Urothelium cell line (cell line): ENCODE results near the gene SRSF12.

Source experiments
- DNase-seq: peaks from one replicate; pipeline ENCODE4 v3.0.0; 2011; ENCODE audit warnings: low spot score, mixed read lengths
- FAIRE-seq: peaks from 2 replicates; lab custom pipeline; 2011; peaks lifted over from hg19 to GRCh38; lab: Jason Lieb, UNC

SRSF12 gene

GRCh38 chr6:89117211-89118108 is at the start of gene SRSF12:
Gene SRSF12, minus strand, starts transcription at chr6:89118071. Its CDS starts 184 bp downstream, at chr6:89117887.
- DNase-seq (peak; percentile 62), FAIRE-seq (no peak)

DNA sequence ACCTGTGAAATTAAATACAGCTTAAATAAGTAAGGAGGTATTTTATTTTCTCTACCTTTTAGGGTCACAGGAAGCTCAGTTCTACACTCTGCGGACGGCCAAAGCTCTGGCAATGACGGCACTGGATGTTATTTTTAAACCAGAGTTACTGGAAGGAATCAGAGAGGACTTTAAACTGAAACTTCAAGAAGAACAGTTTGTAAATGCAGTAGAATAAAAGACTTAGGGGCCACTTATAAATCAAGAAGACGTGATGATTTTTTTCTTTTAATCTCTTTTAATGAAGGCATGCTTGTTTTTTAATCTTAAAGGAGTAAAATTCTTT is 44.1 kb upstream of the SRSF12 start:
- FAIRE-seq: no peak
- no peak for DNase-seq

DNA sequence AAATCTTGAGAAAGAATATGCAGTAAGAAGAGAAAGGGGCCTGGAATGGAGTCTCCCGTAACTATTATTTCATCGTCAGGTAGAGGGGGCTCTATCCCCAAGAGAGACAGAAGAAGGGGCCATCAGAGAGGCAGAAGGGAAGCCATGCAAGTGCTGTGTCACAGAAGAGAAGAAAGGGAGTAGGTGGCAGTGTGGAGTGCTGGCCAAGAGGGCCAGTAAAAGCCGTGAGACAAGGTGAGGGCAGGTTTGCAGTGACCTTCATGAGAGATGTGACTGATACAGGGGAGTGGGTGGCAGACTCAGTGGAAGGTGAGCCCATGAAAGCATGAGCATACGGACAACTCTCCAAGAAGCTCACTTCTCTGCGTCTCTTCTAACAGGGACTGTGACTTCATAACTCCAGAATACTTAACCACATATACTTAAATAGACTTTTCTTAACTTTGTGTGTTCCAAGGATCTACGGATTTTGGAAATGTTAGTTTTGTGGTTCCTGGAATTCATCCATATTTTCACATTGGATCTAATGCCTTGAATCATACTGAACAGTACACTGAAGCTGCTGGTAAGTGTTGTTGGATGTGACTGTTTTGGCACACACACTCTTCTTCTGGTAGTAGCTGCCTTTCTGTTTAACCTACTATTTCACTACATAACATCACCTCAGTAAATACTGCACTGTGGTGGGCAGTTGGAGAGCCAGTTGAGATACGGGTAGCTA is 43.6 kb upstream of the SRSF12 start:
- FAIRE-seq: no peak
- no peak for DNase-seq

DNA sequence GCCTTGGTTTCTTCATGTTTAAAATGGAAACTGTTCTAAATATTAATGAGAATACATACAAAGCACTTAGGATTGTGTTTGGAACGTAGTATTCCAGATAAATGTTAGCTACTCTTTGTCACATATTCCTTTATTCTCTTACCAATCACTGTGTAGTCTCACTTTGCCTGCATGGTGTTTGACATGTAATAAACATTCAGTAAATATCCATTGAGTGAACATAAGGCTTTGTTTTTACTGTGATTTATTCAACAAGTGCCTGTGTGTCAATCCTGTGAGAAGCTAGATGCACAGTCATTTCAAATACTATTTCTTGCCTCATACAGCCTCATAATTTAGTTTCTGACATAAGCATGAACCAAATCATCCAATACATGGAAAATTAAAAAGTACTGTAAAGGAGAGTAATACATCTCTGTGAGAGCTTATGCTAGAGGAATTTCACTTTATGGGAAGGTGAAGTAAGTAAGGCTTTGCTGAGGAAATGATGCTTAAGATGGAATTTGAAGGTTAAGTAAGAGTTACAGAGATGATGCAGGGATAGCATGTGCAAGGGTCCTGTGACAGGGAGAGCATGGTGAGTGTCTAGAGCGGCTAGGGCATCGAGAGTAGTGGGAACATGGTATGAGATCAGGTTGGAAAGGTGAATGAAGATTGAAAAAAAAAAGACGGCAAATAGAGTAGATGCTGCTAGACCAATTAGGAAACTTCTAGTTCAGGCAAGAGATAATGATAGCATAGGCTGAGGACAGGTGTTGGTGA is 42.6 kb upstream of the SRSF12 start:
- FAIRE-seq (no peak), DNase-seq (no peak)

DNA sequence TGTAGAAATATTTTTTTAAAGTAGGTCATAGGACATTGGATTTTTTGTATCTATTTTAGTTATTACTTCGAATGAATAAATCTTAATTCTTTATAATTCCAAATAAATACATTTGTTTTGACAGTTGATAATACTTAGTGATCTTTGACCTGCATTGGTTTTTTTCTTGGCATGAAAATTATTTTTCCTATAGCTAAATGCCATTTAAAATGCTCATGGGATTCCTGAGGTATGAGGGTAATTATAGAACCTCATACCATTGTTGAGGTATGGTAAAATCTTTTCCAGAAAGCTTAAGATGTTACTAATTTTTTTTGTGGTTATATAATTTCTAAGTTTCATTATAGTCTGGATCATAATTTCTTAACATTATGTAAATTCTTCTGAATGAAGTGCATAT is 36.3 kb upstream of the SRSF12 start:
- FAIRE-seq (no peak), DNase-seq (no peak)

- DNase-seq (no peak), FAIRE-seq (no peak)
Measured at GRCh38 chr6:89148016-89148750, 30.3 kb upstream of the SRSF12 start.

DNA sequence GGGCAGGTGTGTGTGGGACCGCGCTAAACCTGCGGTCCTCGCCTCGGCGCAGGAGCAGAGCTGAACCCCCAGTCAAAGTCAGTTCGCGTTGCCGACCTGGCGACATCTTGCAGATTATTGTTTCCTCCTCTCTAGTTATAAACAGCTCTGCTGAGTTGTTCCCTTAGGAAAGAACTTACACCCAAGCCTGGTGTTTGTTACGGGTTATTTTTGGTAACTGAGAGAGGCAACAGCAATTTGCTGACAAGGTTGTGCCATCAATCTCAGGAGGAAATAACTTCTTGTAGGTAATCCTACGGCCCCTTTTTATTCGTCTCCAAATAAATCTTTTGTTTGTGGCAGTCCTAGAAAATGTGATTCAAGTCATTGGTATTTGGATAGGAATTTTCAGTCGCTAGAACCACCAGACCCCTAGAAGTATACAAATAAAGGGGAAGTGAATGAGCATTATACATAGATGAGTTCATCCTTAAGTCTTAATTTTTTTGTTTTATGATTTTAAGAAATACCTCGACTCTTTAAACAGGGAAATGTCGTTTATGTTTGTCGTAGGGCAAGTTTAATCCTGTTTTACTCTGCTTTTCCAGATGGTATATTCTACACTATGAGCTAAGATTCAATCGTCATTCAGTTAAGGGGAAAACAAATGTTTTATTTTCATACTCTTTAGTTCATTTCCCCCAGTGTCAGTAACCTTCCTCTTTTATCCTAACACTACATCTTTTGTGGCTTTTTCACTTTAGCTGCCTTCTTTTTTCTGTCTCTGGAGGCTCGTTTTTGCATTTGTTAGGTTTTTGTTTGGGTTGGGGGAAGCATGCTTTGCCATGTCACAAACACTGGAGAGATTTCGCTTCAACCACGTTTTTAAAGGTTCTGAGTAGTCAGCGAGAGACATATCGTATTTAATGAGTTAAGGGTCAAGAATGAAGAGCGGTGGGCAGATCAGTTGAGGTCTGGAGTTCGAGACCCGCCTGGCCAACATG is 29.1 kb upstream of the SRSF12 start:
- DNase-seq (peak; percentile 10), FAIRE-seq (no peak)

DNA sequence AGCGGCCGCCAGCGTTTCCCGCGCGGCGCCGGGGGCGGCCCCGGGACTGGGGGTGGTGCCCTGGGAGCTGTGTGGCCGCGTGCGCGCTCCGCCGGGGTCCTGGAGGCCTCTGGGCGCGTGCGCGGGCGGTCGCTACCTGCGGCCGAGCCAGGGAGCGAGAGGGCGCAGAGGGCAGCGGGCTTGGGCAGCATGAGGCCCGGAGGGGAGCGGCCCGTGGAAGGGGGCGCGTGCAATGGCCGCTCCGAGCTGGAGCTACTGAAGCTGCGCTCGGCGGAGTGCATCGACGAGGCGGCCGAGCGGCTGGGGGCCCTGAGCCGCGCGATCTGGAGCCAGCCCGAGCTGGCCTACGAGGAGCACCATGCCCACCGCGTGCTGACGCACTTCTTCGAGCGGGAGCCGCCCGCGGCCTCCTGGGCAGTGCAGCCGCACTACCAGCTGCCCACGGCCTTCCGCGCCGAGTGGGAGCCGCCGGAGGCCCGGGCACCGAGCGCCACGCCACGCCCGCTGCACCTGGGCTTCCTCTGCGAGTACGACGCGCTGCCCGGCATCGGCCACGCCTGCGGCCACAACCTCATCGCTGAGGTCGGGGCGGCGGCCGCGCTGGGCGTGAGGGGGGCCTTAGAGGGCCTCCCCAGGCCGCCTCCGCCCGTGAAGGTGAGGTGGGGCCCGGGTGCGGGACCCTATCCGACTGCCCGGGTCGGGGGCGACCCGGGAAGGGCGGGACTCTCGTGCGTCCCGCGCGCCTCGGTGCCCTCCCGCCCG is 28.3 kb upstream of the SRSF12 start, which contains the start of gene PM20D2:
Gene PM20D2 (plus strand): TSS at position 100 of the 762 bp plus-strand sequence. CDS start 90 bp downstream, at position 190.
- no peak for FAIRE-seq

GRCh38 chr6:89145091-89145955 is 27.5 kb upstream of the SRSF12 start:
- no peak for FAIRE-seq
- peak; percentile 16 for DNase-seq

More for the DNA sequence above, 28.3 kb upstream of the SRSF12 start, which contains the start of gene PM20D2:
- peak; percentile 84 for DNase-seq

- no peak for FAIRE-seq
- no peak for DNase-seq
Measured at GRCh38 chr6:89144354-89144906, 26.6 kb upstream of the SRSF12 start.

DNA sequence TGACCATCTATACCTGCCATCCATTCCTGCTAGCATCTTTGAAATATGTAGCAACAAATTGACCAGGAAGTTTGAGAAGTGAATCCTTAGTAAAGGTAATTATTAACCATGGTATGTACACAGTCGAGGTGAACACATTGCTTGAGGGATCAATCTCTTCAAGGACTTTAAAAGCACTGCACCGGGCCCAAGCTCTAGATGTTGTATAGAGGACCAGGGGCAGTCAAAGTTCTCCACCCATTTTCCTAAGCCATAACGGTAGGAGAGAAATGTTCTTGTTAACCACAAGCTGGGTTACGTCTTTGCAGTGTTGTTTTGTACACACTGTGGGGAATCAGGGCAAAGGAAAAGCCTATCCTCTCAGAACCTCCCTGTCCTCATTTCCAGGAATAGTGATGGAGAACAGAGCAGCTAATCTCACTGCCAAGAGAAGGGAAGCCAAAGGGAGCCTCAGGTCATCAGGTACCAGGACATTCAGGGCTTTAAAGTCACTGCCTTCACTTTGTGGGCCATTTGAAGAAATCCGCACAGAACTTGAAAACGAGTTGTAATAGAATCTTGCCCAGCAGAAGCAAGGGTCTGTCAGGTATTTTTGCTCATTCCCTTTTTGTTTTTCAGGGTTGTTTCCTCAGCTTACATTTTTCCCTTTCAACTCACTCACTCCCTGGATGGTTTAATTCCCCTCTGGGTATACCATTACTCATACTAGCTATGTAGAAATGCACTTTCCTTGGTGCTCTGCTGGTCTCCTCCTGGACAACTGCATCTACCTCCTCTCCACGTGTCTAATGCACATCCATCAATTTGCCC is 22.7 kb upstream of the SRSF12 start:
- no peak for FAIRE-seq
- no peak for DNase-seq

GRCh38 chr6:89139509-89140346 is 21.9 kb upstream of the SRSF12 start:
- FAIRE-seq (no peak), DNase-seq (no peak)

GRCh38 chr6:89138173-89138572 is 20.3 kb upstream of the SRSF12 start:
- DNase-seq: no peak
- FAIRE-seq: no peak

GRCh38 chr6:89134723-89135122 is 16.9 kb upstream of the SRSF12 start:
- FAIRE-seq: no peak
- no peak for DNase-seq

GRCh38 chr6:89133981-89134380 is 16.1 kb upstream of the SRSF12 start:
- no peak for DNase-seq
- FAIRE-seq: no peak

DNA sequence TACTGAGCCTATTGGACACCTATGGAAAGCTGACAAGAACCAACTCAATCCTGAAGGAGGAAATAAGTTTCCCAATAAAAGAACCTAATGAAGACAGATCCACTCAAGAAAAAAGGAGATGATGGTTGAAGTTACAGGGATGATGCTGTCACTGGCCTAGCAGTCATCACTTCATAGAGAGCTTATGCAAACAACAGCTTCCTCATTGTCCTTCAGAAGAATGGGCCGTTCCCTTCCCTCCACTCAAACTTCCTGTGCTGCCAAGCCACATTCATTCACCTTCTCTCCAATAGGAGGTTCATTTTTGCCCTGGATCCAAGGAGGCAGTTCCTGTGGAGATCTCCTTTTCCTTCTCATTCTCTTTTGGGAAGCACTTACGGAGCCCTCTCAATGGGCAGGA is 14.2 kb upstream of the SRSF12 start:
- no peak for FAIRE-seq
- no peak for DNase-seq
